PC-9 (cell line): ENCODE measurements around the gene UCP3. TPM values are rescaled to one million over a fixed set of nuclear protein-coding genes. Genes with fewer than 3 reads are reported as not detected.

ENCODE experiments used
- BruUV-seq: library from RNA; stranded (reverse); fragments of 400-500 nt; replicated peaks from 2 replicates; lab custom pipeline; 2021; lab: Mats Ljungman, UMichigan
- CTCF ChIA-PET: fragments of 300-600 bp; sonication (Branson Sonifier 250); formaldehyde crosslinking; loops from one replicate; lab custom pipeline; 2022; ENCODE audit warnings: antibody characterized with exemption; lab: Charles Lee
- POLR2A ChIA-PET: fragments of 300-600 bp; sonication (Branson Sonifier 250); formaldehyde crosslinking; loops from one replicate; lab custom pipeline; 2022; ENCODE audit warnings: antibody characterized with exemption; ENCODE audit not compliant: unreplicated experiment; lab: Charles Lee
- DNase-seq, 2 experiments: peaks; one replicate each; pipeline versions ENCODE4 v3.0.0 to v3.0.0-alpha.2; 2015 to 2022; ENCODE audit warnings: mixed read lengths in 1 of 2
- H2AFZ ChIP-seq: fragments of 200-600 bp; sonication (generic); 2 replicates; pipeline ENCODE4 v1.8.1; 2017; ENCODE audit warnings: antibody characterized with exemption
- H3F3A ChIP-seq: fragments of 200-600 bp; sonication (generic); 2 replicates; pipeline ENCODE4 v1.8.1; 2017; ENCODE audit warnings: antibody characterized with exemption, mild to moderate bottlenecking, low read depth; ENCODE audit not compliant: insufficient read depth
- H3K27ac ChIP-seq: fragments of 200-600 bp; sonication (generic); 2 replicates; pipeline ENCODE4 v1.6.1; 2016; ENCODE audit warnings: mixed run types
- H3K27me3 ChIP-seq: fragments of 200-600 bp; sonication (generic); 2 replicates; pipeline ENCODE4 v1.6.1; 2016; ENCODE audit warnings: low read depth, mixed run types; ENCODE audit not compliant: insufficient read depth
- H3K36me3 ChIP-seq: fragments of 200-600 bp; sonication (generic); 2 replicates; pipeline ENCODE4 v1.6.1; 2016; ENCODE audit warnings: low read depth, mixed run types
- H3K4me1 ChIP-seq: fragments of 200-600 bp; sonication (generic); replicated peaks from 2 replicates; pipeline ENCODE4 v1.6.1; 2016; ENCODE audit warnings: mixed run types; ENCODE audit not compliant: insufficient read depth
- H3K4me2 ChIP-seq: fragments of 200-600 bp; sonication (generic); 2 replicates; pipeline ENCODE4 v1.6.1; 2017; ENCODE audit warnings: mixed run types
- H3K4me3 ChIP-seq: fragments of 200-600 bp; sonication (generic); 2 replicates; pipeline ENCODE4 v1.6.1; 2016; ENCODE audit warnings: mixed run types
- H3K79me2 ChIP-seq: fragments of 200-600 bp; sonication (generic); 2 replicates; pipeline ENCODE4 v1.6.1; 2017; ENCODE audit warnings: low read depth, mixed run types
- H3K9me2 ChIP-seq: fragments of 200-600 bp; sonication (generic); 2 replicates; pipeline ENCODE4 v1.8.1; 2017; ENCODE audit warnings: mild to moderate bottlenecking; ENCODE audit not compliant: insufficient read depth
- H3K9me3 ChIP-seq: fragments of 200-600 bp; sonication (generic); 2 replicates; pipeline ENCODE4 v1.8.1; 2016; ENCODE audit warnings: low read depth; ENCODE audit not compliant: insufficient read depth
- H4K20me1 ChIP-seq: fragments of 200-600 bp; sonication (generic); 2 replicates; pipeline ENCODE4 v1.8.1; 2017; ENCODE audit not compliant: insufficient read depth
- CTCF ChIP-seq: fragments of 200-600 bp; sonication (generic); conservative IDR thresholded peaks from 2 replicates; pipeline ENCODE4 v1.6.1; 2017; ENCODE audit warnings: mixed run types, antibody characterized with exemption, mild to moderate bottlenecking, moderate library complexity
- EZH2 ChIP-seq: fragments of 200-600 bp; sonication (generic); IDR thresholded peaks from 2 replicates; pipeline ENCODE4 v1.8.0; 2017; ENCODE audit warnings: antibody characterized with exemption, low read depth
- intact Hi-C: fragments of 100-400 bp; cut with micrococcal nuclease; formaldehyde crosslinking; loops from one replicate; pipeline ENCODE4 v1.10.0; 2022; ENCODE audit not compliant: unreplicated experiment
- total RNA-seq: library from RNA; stranded (reverse); gene quantifications from 2 replicates; pipeline ENCODE4 v1.2.3, GENCODE V29; 2021

Gene UCP3
- total RNA-seq, 1 experiment from 2014 or later = 2.0 TPM

DNA sequence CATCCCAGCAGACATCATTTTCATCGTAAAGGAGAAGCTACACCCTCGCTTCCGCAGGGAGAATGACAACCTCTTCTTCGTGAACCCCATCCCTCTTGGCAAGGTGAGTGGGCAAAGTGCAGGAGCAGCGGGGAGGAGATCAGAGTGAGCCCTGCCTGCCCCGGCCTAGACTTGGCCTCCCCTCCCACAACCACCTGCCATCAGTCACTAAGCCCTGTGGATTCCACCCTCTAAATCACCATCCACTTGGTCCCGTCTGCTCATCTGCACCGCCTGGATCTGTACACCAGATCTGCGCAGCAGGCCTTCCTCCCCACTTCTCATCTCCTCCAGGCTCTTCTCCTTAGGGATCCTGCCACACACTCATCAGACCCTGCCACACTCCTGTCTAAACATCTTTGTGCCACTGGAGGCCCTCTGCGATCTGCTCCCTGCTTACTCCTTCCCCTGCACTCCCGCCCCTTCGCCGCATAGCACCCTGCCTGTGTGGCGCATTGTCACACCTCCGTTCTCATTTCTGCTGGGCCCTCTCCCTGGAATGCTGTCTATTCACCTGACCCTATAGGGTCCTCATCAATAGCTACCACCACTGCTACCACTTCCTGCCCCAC lies 40.4 kb downstream of the UCP3 start:
- Histone ChIP-seq H3K4me3 (no peak overlapping the region), H3K4me2 (no peak overlapping the region), H4K20me1 (no peaks in the 10 kb centered on the region), H3K79me2 (no peaks in the 10 kb centered on the region), H3K27me3 (no peaks in the 10 kb centered on the region), H3K36me3 (no peaks in the 10 kb centered on the region), H2AFZ (no peak overlapping the region), H3K9me3 (no peaks in the 10 kb centered on the region), H3F3A (peaks cover 6% of the 10 kb centered on the region; the same call in 1 of the 2 replicates), H3K27ac (no peak overlapping the region), H3K9me2 (no peaks in the 10 kb centered on the region), H3K4me1 (peaks cover 10% of the 10 kb centered on the region)
- ChIA-PET CTCF (no interaction called here), POLR2A (interaction anchor here (0.7 kb wide), 1 partner anchor 88 kb away, joined by 6 read pairs; no protein-coding TSS in a partner anchor)
- intact Hi-C loops = no loop called here
- no peak for TF ChIP-seq CTCF
- TF ChIP-seq EZH2 = no peak
- no TSS peak for BruUV-seq
- DNase-seq = no peak

DNA sequence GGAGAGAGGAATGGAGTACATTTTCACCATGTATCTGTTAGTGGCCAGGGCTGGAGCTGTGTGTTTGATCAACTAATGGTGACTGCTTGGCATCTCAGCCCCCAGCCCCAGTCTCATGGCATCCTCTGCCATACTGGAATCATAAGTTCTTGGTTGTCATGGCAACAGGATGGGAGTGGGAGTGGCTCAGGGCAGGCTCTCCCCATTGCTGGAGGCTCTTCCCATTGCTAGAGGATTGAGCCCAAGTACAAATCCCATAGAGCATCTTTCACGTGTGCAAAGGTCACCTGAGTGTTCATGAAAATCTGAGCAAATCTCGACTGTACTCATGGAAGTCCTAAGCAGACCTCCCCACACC lies 43.1 kb downstream of the UCP3 start:
- TF ChIP-seq EZH2 = no peak
- TF ChIP-seq CTCF = no peak
- H3K9me3 ChIP-seq = no peaks in the 10 kb centered on the region
- no peak overlapping the region for H3K27ac ChIP-seq
- H3K4me2 ChIP-seq = no peak overlapping the region
- H3K27me3 ChIP-seq = no peaks in the 10 kb centered on the region
- no peaks in the 10 kb centered on the region for H4K20me1 ChIP-seq
- H3K79me2 ChIP-seq = no peaks in the 10 kb centered on the region
- no peaks in the 10 kb centered on the region for H3K9me2 ChIP-seq
- 0 out of 2 replicates have a peak, but pooled peaks cover 6% of the 10 kb centered on the region for H3F3A ChIP-seq
- no peaks in the 10 kb centered on the region for H3K36me3 ChIP-seq
- H3K4me1 ChIP-seq = no peaks in the 10 kb centered on the region
- no peak overlapping the region for H2AFZ ChIP-seq
- no TSS peak for BruUV-seq
- no peak for DNase-seq
- POLR2A ChIA-PET = no interaction called here
- intact Hi-C loops = loop anchor here (2.0 kb wide), 2 partner anchors 205 to 483 kb away; partner anchors contain the start of genes C2CD3 and PPME1
- H3K4me3 ChIP-seq = no peak overlapping the region
- CTCF ChIA-PET = no interaction called here

DNA sequence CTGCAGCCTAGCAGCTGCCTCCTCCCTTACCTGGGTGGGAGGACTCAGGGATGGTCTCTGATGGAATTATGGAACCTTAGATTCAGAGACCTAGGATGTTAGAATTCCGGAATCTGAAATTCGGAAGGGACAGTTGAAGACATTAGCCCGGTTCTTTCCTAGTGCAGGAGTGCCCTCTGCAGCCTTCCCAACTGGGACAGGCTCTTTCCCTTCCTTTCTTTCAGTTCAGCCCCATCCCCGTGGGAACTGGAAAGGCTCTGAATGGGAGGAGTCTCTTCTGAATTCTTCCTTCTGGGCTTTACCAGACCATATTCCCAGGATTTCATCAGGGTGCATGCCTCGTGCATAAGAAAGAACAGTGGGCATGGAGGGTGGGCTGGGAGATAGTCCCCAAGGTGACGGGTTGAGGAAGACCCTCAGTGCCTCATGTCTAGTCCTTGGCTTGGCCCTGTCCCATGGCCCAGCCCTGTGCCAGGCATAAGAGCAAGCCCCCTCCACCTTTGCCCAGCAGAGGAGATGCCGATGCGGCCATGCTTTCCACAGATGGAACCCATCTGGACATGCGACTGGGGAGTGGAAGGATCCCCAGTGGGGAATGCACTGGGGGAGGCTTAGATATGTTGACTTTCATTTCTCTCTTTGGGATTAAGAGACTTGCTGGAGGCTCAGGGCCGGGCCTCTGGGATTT lies 43.7 kb downstream of the UCP3 start:
- Histone ChIP-seq H3K4me3 (no peak overlapping the region), H3K36me3 (no peaks in the 10 kb centered on the region), H2AFZ (no peak overlapping the region), H3K27ac (no peak overlapping the region), H3K79me2 (no peaks in the 10 kb centered on the region), H3K9me2 (no peaks in the 10 kb centered on the region), H3K27me3 (no peaks in the 10 kb centered on the region), H3F3A (0 out of 2 replicates have a peak, but pooled peaks cover 6% of the 10 kb centered on the region), H3K4me1 (no peaks in the 10 kb centered on the region), H3K9me3 (no peaks in the 10 kb centered on the region), H4K20me1 (no peaks in the 10 kb centered on the region), H3K4me2 (peak overlapping the region; percentile 41; the same call in 1 of the 2 replicates)
- intact Hi-C loops = loop anchor here (2.0 kb wide), 2 partner anchors 206 to 484 kb away; partner anchors contain the start of genes C2CD3 and PPME1
- ChIA-PET CTCF (interaction anchor here (0.6 kb wide), 1 partner anchor 203 kb away, joined by 3 read pairs; no protein-coding TSS in a partner anchor), POLR2A (no interaction called here)
- TF ChIP-seq EZH2 (no peak), CTCF (no peak)
- BruUV-seq = no TSS peak
- DNase-seq = no peak
